H1 (cell line): Measurements from ENCODE around the gene ADCY5. TPM values are rescaled to one million over a fixed set of nuclear protein-coding genes. Genes with fewer than 3 reads are reported as not detected.

ENCODE experiments used
- CTCF ChIA-PET: fragments of 300-600 bp; sonication (Branson Sonifier 250); formaldehyde crosslinking; loops from one replicate; lab custom pipeline; 2021; ENCODE audit not compliant: partially characterized antibody; lab: Charles Lee
- POLR2A ChIA-PET: fragments of 300-600 bp; sonication (Branson Sonifier 250); formaldehyde crosslinking; loops from one replicate; lab custom pipeline; 2021; ENCODE audit warnings: inconsistent platforms; ENCODE audit not compliant: partially characterized antibody; lab: Charles Lee
- DNase-seq, 2 experiments: peaks; one replicate each; pipeline versions ENCODE4 v3.0.0 to v3.0.0-alpha.2; 2010 to 2022; ENCODE audit warnings: low spot score in 2 of 2, low read depth in 1 of 2, mixed read lengths in 1 of 2
- FAIRE-seq: peaks from 2 replicates; lab custom pipeline; 2011; peaks lifted over from hg19 to GRCh38; lab: Jason Lieb, UNC
- H2AFZ ChIP-seq: 2 replicates; pipeline ENCODE4 v1.8.1; 2012; ENCODE audit warnings: low read length, inconsistent platforms
- H2AK5ac ChIP-seq: 2 replicates; pipeline ENCODE4 v1.6.1; 2013; ENCODE audit warnings: low read depth, low read length
- H2BK120ac ChIP-seq: replicated peaks from 2 replicates; pipeline ENCODE3; 2013; ENCODE audit warnings: low read depth, low read length, inconsistent platforms
- H2BK12ac ChIP-seq: 2 replicates; pipeline ENCODE4 v1.6.1; 2013; ENCODE audit warnings: low read depth, low read length
- H2BK15ac ChIP-seq: 2 replicates; pipeline ENCODE4 v1.6.1; 2013; ENCODE audit warnings: low read length
- H2BK20ac ChIP-seq: 2 replicates; pipeline ENCODE4 v1.6.1; 2013; ENCODE audit warnings: low read length
- H2BK5ac ChIP-seq: 2 replicates; pipeline ENCODE4 v1.6.1; 2013; ENCODE audit warnings: low read depth, low read length
- H3K14ac ChIP-seq: 2 replicates; pipeline ENCODE4 v1.6.1; 2013; ENCODE audit warnings: inconsistent platforms; ENCODE audit not compliant: insufficient read length
- H3K18ac ChIP-seq: 2 replicates; pipeline ENCODE4 v1.6.1; 2013; ENCODE audit warnings: low read length; ENCODE audit errors: extremely low read depth
- H3K23ac ChIP-seq: 2 replicates; pipeline ENCODE4 v1.6.1; 2013; ENCODE audit warnings: inconsistent platforms; ENCODE audit not compliant: insufficient read length
- H3K23me2 ChIP-seq: 2 replicates; pipeline ENCODE4 v1.6.1; 2013; ENCODE audit warnings: low read depth, low read length
- H3K27ac ChIP-seq: 2 replicates; pipeline ENCODE4 v1.6.1; 2011; ENCODE audit warnings: low read depth, low read length, inconsistent platforms
- H3K27me3 ChIP-seq, 4 experiments: replicated peaks in 1 of 4; 1 replicate in 1 of 4; 2 replicates in 3 of 4; pipeline versions ENCODE4 v1.6.1 to v1.8.1; 2011 to 2013; ENCODE audit warnings: low read length in 3 of 4, mild to moderate bottlenecking in 3 of 4, inconsistent platforms in 2 of 4, mixed read lengths in 2 of 4, moderate library complexity in 1 of 4; ENCODE audit not compliant: control insufficient read depth in 3 of 4, insufficient read depth in 3 of 4; ENCODE audit errors: extremely low read depth in 1 of 4
- H3K36me3 ChIP-seq, 4 experiments: 2 replicates each; pipeline versions ENCODE4 v1.6.1 to v1.8.1; 2011 to 2013; ENCODE audit warnings: mild to moderate bottlenecking in 4 of 4, low read length in 3 of 4, moderate library complexity in 2 of 4, control low read depth in 1 of 4, inconsistent platforms in 1 of 4; ENCODE audit not compliant: insufficient read depth in 4 of 4, control insufficient read depth in 2 of 4
- H3K4ac ChIP-seq: replicated peaks from 2 replicates; pipeline ENCODE3; 2013; ENCODE audit warnings: low read length, low read depth, mixed read lengths, inconsistent platforms; ENCODE audit not compliant: insufficient read length
- H3K4me1 ChIP-seq, 4 experiments: replicated peaks in 1 of 4; 1 replicate in 1 of 4; 2 replicates in 3 of 4; pipeline versions ENCODE4 v1.6.1 to v1.8.1; 2011 to 2013; ENCODE audit warnings: low read length in 3 of 4, inconsistent platforms in 2 of 4, mixed read lengths in 1 of 4; ENCODE audit not compliant: insufficient read depth in 4 of 4, control insufficient read depth in 3 of 4
- H3K4me2 ChIP-seq, 2 experiments: 2 replicates each; pipeline versions ENCODE4 v1.6.1 to v1.8.1; 2011 to 2013; ENCODE audit warnings: low read depth in 2 of 2, low read length in 2 of 2, control low read depth in 1 of 2, inconsistent platforms in 1 of 2, mild to moderate bottlenecking in 1 of 2; ENCODE audit not compliant: insufficient read depth in 1 of 2
- H3K4me3 ChIP-seq, 4 experiments: fragments of 200-600, 300-600 bp in 1 of 4; sonication (generic), shearing (Covaris generic), sonication (Bioruptor Twin) in 1 of 4; 2 replicates each; pipeline versions ENCODE4 v1.5.1 to v1.8.1; 2011 to 2016; ENCODE audit warnings: low read length in 4 of 4, low read depth in 3 of 4, control low read depth in 2 of 4, inconsistent platforms in 2 of 4, mild to moderate bottlenecking in 2 of 4, mixed read lengths in 1 of 4, moderate library complexity in 1 of 4; ENCODE audit not compliant: insufficient read depth in 2 of 4; ENCODE audit errors: extremely low read depth in 1 of 4
- H3K56ac ChIP-seq: replicated peaks from 2 replicates; pipeline ENCODE3; 2013; ENCODE audit warnings: low read depth, mild to moderate bottlenecking, mixed read lengths, low read length, inconsistent platforms; ENCODE audit not compliant: insufficient read length
- H3K79me1 ChIP-seq: 2 replicates; pipeline ENCODE4 v1.6.1; 2013; ENCODE audit warnings: low read depth, low read length, control low read depth
- H3K79me2 ChIP-seq, 2 experiments: 2 replicates each; pipeline versions ENCODE4 v1.6.1 to v1.8.1; 2012 to 2013; ENCODE audit warnings: low read length in 2 of 2, mild to moderate bottlenecking in 2 of 2, inconsistent platforms in 1 of 2; ENCODE audit not compliant: insufficient read depth in 2 of 2, control insufficient read depth in 1 of 2
- H3K9ac ChIP-seq, 4 experiments: replicated peaks in 1 of 4; 1 replicate in 1 of 4; 2 replicates in 3 of 4; pipeline versions ENCODE4 v1.6.1 to v1.8.1; 2011 to 2013; ENCODE audit warnings: low read depth in 3 of 4, low read length in 3 of 4, control low read depth in 2 of 4, mild to moderate bottlenecking in 2 of 4, moderate library complexity in 2 of 4, inconsistent platforms in 1 of 4; ENCODE audit errors: extremely low read depth in 1 of 4
- H3K9me3 ChIP-seq, 2 experiments: 2 replicates each; pipeline versions ENCODE4 v1.6.1 to v1.8.1; 2012 to 2013; ENCODE audit warnings: mild to moderate bottlenecking in 2 of 2, moderate library complexity in 2 of 2, control low read depth in 1 of 2, inconsistent platforms in 1 of 2, low read depth in 1 of 2, low read length in 1 of 2, mixed read lengths in 1 of 2; ENCODE audit not compliant: insufficient read depth in 2 of 2
- H4K20me1 ChIP-seq, 2 experiments: replicated peaks in 1 of 2; 2 replicates each; pipeline versions ENCODE3 to v1.8.1; 2011 to 2013; ENCODE audit warnings: inconsistent platforms in 2 of 2, low read length in 2 of 2, mild to moderate bottlenecking in 1 of 2; ENCODE audit not compliant: insufficient read depth in 2 of 2, control insufficient read depth in 1 of 2
- H4K5ac ChIP-seq: 2 replicates; pipeline ENCODE4 v1.6.1; 2013; ENCODE audit warnings: low read length, low read depth, mixed read lengths, inconsistent platforms; ENCODE audit not compliant: insufficient read length
- H4K8ac ChIP-seq: 2 replicates; pipeline ENCODE4 v1.8.0; 2013; ENCODE audit warnings: mild to moderate bottlenecking, moderate library complexity, low read length, inconsistent platforms; ENCODE audit not compliant: insufficient read depth; ENCODE audit errors: extremely low read depth
- H4K91ac ChIP-seq: replicated peaks from 2 replicates; pipeline ENCODE3; 2013; ENCODE audit warnings: low read length, mixed read lengths, inconsistent platforms; ENCODE audit not compliant: insufficient read length
- ASH2L ChIP-seq: fragments of 200-600, 300-600 bp; sonication (generic); IDR thresholded peaks from one replicate; pipeline ENCODE4 v1.7.1; 2017; ENCODE audit warnings: low read length
- SIX5 ChIP-seq: IDR thresholded peaks from 2 replicates; pipeline ENCODE4 v1.6.1; 2011; ENCODE audit warnings: mild to moderate bottlenecking, low read depth, low read length
- WGBS, 2 experiments: shearing (Covaris generic) in 1 of 2; methylation state at CpG; one replicate each; pipeline versions ENCODE4 v1.1.6 to v1.1.7; 2013 to 2015; ENCODE audit warnings: low lambda C conversion rate in 2 of 2, mixed read lengths in 2 of 2, inconsistent platforms in 1 of 2, low coverage in 1 of 2, missing lambda C conversion rate in 1 of 2; ENCODE audit not compliant: insufficient replicate concordance in 2 of 2, insufficient coverage in 1 of 2, insufficient read length in 1 of 2; ENCODE audit errors: extremely low coverage in 1 of 2, missing lambda C conversion rate in 1 of 2; 5-methylcytosine and 5-hydroxymethylcytosine counted together
- polyA plus RNA-seq, 7 experiments: library from polyadenylated mRNA; depleted of rRNA in 3 of 7; stranded (reverse) in 5 of 7; unstranded in 2 of 7; fragments of >200 nt in 5 of 7; fragments of 200-250 nt in 2 of 7; gene quantifications; 1 replicate in 5 of 7; 2 replicates in 1 of 7; 4 replicates in 1 of 7; pipeline versions ENCODE4 v1.2.1 to v1.2.3, GENCODE V29; 2011 to 2013; ENCODE audit warnings: missing spikeins in 2 of 7, mixed read lengths in 2 of 7
- total RNA-seq: library from RNA; stranded (reverse); fragmentation: NEBNext Ultra II Directional; extraction: Animal tissue kit (Norgen Biotek cat#: 25700); gene quantifications from 2 replicates; pipeline ENCODE4 v1.2.1, GENCODE V29; 2021

ADCY5 gene
- total and polyA plus RNA-seq, 2 of the 8 experiments (the other 6 are each of a cell fraction or from before 2014, with no cell fraction given), result 18.9 to 40.8 TPM

DNA sequence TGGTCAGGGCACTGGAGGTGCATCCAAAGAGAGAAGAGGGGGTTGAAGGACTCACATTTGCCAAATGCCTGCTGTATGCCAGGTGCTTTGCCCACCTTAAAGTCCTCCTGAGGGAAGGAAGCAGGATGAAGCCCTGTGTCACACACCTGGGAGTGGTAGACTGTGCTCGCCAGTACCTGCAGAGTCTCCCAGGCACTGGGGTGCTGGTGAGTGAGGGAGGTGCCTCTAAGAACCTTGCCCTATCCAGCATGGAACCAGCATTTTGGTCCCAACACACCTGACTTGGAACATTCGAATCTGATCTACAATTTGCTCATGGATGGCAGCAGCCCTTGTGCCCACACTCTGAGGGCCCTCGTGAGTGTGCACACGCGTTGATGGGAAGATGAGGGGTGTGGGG lies 170.4 kb downstream of the ADCY5 start:
- Histone ChIP-seq H4K8ac (no peak overlapping the region), H3K27ac (no peak overlapping the region; the same call in 1 of the 2 replicates), H3K36me3 (peaks cover 0 to 4% (median 2%) of the 10 kb centered on the region in 4 experiments; a peak in 2 of 8 replicates), H3K4ac (no peak overlapping the region), H3K23me2 (no peaks in the 10 kb centered on the region), H3K4me1 (peaks cover 0 to 10% (median 4%) of the 10 kb centered on the region in 4 experiments; a peak in 4 of 7 replicates), H3K4me2 (0 out of 4 replicates have a peak overlapping the region, but pooled peaks of 1 of the 2 experiments have one; percentile 3), H2AK5ac (no peak overlapping the region), H3K79me1 (no peaks in the 10 kb centered on the region), H3K79me2 (no peaks in the 10 kb centered on the region), H4K5ac (no peak overlapping the region), H3K23ac (no peak overlapping the region), H3K9ac (no peak overlapping the region), H3K27me3 (no peaks in the 10 kb centered on the region), H4K91ac (no peak overlapping the region), H3K4me3 (no peak overlapping the region), H4K20me1 (peaks cover 0 to 2% of the 10 kb centered on the region in 2 experiments), H2BK20ac (no peak overlapping the region), H2BK12ac (no peak overlapping the region), H3K18ac (peak overlapping the region; percentile 41; the same call in 1 of the 2 replicates), H2BK5ac (no peak overlapping the region), H3K9me3 (no peaks in the 10 kb centered on the region), H3K56ac (no peak overlapping the region), H3K14ac (no peak overlapping the region), H2AFZ (no peak overlapping the region), H2BK15ac (no peak overlapping the region), H2BK120ac (no peak overlapping the region)
- WGBS, 2 experiments, result 82% methylated on average over 5 of the region's 5 CpGs; no CpG with 5 or more reads in 1 of the 2 experiments
- DNase-seq (peak in 1 of 2 experiments; percentile 46), FAIRE-seq (no peak)
- POLR2A ChIA-PET, result interaction anchor here (0.6 to 1.0 kb wide), 3 partner anchors 21 to 298 kb away, joined by 3 read pairs; no protein-coding TSS in a partner anchor
- CTCF ChIA-PET, result no interaction called here
- TF ChIP-seq ASH2L (no peak), SIX5 (no peak)
